OCI-LY1 (cell line): ENCODE results near the gene TRIM43B.
"Not testable (repeated sequence)": the region's sequence is repeated elsewhere in the genome, so short reads cannot be mapped to it uniquely, and the experiment has no call there.

Experiments used
- H2AFZ ChIP-seq: fragments of 200-600 bp; sonication (generic), shearing (Covaris generic); 2 replicates; pipeline ENCODE4 v1.6.0; 2014; ENCODE audit warnings: antibody characterized with exemption, mild to moderate bottlenecking, low read length
- H3F3A ChIP-seq: fragments of 200-600 bp; sonication (generic), shearing (Covaris generic); 2 replicates; pipeline ENCODE4 v1.6.0; 2014; ENCODE audit warnings: mild to moderate bottlenecking, antibody characterized with exemption, low read length, moderate library complexity; ENCODE audit not compliant: insufficient read depth
- H3K27ac ChIP-seq: fragments of 200-600 bp; sonication (generic); 2 replicates; pipeline ENCODE4 v1.5.1; 2014; ENCODE audit warnings: low read length, mixed run types, mild to moderate bottlenecking, low read depth; ENCODE audit not compliant: poor library complexity, severe bottlenecking
- H3K27me3 ChIP-seq: fragments of 200-600 bp; sonication (generic); 2 replicates; pipeline ENCODE4 v1.6.0; 2014; ENCODE audit warnings: antibody characterized with exemption, mild to moderate bottlenecking, low read length, moderate library complexity; ENCODE audit not compliant: insufficient read depth
- H3K36me3 ChIP-seq: fragments of 200-600 bp; sonication (generic); 2 replicates; pipeline ENCODE4 v1.6.1; 2014; ENCODE audit warnings: mild to moderate bottlenecking, antibody characterized with exemption, low read length, moderate library complexity, mixed read lengths; ENCODE audit not compliant: insufficient read depth
- H3K4me1 ChIP-seq: fragments of 200-600 bp; sonication (generic); 2 replicates; pipeline ENCODE4 v1.5.1; 2014; ENCODE audit warnings: mild to moderate bottlenecking, low read length, moderate library complexity; ENCODE audit not compliant: insufficient read depth, severe bottlenecking
- H3K4me2 ChIP-seq: fragments of 200-600 bp; sonication (generic), shearing (Covaris generic); 2 replicates; pipeline ENCODE4 v1.6.1; 2014; ENCODE audit warnings: low read length
- H3K4me3 ChIP-seq: fragments of 200-600 bp; sonication (generic); 2 replicates; pipeline ENCODE4 v1.5.1; 2014; ENCODE audit warnings: low read length, low read depth, mild to moderate bottlenecking, mixed read lengths; ENCODE audit not compliant: poor library complexity, severe bottlenecking
- H3K79me2 ChIP-seq: fragments of 200-600 bp; shearing (Covaris generic); 2 replicates; pipeline ENCODE4 v1.6.1; 2016; ENCODE audit warnings: mixed run types, low read length, mixed read lengths; ENCODE audit not compliant: insufficient read depth
- H3K9ac ChIP-seq: fragments of 200-600 bp; sonication (generic), shearing (Covaris generic); 2 replicates; pipeline ENCODE4 v1.6.1; 2014; ENCODE audit warnings: mild to moderate bottlenecking, low read length, mixed read lengths
- H3K9me2 ChIP-seq: fragments of 200-600 bp; sonication (generic), shearing (Covaris generic); 2 replicates; pipeline ENCODE4 v1.6.1; 2014; ENCODE audit warnings: low read depth, mild to moderate bottlenecking, low read length, mixed read lengths
- H3K9me3 ChIP-seq: fragments of 200-600 bp; shearing (Covaris generic); 2 replicates; pipeline ENCODE4 v1.6.1; 2014; ENCODE audit warnings: low read length, mixed read lengths
- H4K20me1 ChIP-seq: fragments of 200-600 bp; sonication (generic), shearing (Covaris generic); 2 replicates; pipeline ENCODE4 v1.6.0; 2016; ENCODE audit warnings: mild to moderate bottlenecking, low read length; ENCODE audit not compliant: insufficient read depth
- EZH2 ChIP-seq: fragments of 200-600 bp; sonication (generic), shearing (Covaris generic); IDR thresholded peaks from 2 replicates; pipeline ENCODE4 v1.8.0; 2017; ENCODE audit warnings: borderline replicate concordance, mixed run types, mild to moderate bottlenecking, antibody characterized with exemption, low read length, moderate library complexity, mixed read lengths
- TF ChIP-seq, protein P1 (sequence below): fragments of 200-600 bp; sonication (generic), shearing (Covaris generic); IDR thresholded peaks from 2 replicates; pipeline ENCODE4 v1.5.1; 2017; ENCODE audit warnings: mild to moderate bottlenecking, antibody characterized with exemption, low read length, moderate library complexity, mixed read lengths

The TRIM43B gene

DNA sequence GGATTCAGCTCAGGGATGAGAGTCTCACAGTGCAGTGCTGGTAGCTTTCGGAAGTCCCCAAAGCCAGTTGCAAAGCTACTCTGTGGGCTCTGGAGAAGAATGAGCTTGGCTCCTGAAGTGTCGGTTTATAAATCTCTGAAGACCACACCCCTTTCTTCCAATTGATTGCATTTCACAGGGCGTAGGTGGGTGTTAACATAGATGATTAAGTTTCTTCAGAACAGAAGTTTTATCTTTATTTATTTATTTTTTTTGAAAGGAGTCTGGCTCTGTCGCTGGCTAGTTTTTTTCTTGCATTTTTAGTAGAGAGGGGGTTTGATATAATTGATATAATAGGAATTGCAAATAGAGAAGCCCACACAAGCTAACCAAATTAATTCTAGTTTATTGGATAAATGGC is at the start of gene TRIM43B:
TSS of gene TRIM43B (minus strand) at position 101 of the 400 bp plus-strand sequence. CDS start 2,040 bp downstream, outside the sequence.
- not testable (repeated sequence) for H3K27ac ChIP-seq, H3K4me2 ChIP-seq, H3K9ac ChIP-seq, H2AFZ ChIP-seq, H3K9me2 ChIP-seq, H3F3A ChIP-seq, H3K79me2 ChIP-seq, H3K36me3 ChIP-seq, H3K9me3 ChIP-seq, H3K27me3 ChIP-seq, H3K4me3 ChIP-seq, H3K4me1 ChIP-seq, H4K20me1 ChIP-seq

DNA sequence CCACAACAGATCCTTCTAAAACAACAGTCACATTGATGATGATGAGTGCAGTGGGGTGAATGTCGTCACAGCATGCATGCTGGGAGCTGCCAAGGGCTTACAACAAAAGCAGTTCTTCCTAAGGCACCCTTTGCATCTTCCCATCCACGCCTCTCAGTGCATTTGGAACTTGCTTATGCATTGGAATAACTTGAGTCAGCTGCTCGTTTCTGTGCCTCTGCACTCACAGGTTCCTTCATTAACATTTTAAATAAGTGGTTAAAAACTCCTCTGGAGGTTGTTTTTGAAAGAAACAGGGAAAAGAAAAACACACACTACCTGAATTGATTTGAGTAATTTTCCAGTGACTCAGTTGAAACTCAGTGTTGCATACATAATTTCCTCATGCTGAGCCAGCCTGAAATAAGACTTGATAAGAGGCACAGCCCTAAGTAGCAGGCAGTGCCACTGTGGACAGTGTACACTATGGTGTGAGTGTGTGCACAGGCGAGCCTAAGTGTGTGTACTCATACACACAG is 46.8 kb upstream of the TRIM43B start:
- Histone ChIP-seq H3K4me2 (no peak overlapping the region), H3F3A (no peaks in the 10 kb centered on the region), H3K4me3 (no peak overlapping the region), H2AFZ (no peak overlapping the region), H3K9me3 (no peaks in the 10 kb centered on the region), H3K79me2 (no peaks in the 10 kb centered on the region), H3K9ac (no peak overlapping the region), H4K20me1 (no peaks in the 10 kb centered on the region), H3K4me1 (no peaks in the 10 kb centered on the region), H3K36me3 (no peaks in the 10 kb centered on the region), H3K27ac (no peak overlapping the region), H3K9me2 (no peaks in the 10 kb centered on the region), H3K27me3 (no peaks in the 10 kb centered on the region)
- TF ChIP-seq, protein P1, sequence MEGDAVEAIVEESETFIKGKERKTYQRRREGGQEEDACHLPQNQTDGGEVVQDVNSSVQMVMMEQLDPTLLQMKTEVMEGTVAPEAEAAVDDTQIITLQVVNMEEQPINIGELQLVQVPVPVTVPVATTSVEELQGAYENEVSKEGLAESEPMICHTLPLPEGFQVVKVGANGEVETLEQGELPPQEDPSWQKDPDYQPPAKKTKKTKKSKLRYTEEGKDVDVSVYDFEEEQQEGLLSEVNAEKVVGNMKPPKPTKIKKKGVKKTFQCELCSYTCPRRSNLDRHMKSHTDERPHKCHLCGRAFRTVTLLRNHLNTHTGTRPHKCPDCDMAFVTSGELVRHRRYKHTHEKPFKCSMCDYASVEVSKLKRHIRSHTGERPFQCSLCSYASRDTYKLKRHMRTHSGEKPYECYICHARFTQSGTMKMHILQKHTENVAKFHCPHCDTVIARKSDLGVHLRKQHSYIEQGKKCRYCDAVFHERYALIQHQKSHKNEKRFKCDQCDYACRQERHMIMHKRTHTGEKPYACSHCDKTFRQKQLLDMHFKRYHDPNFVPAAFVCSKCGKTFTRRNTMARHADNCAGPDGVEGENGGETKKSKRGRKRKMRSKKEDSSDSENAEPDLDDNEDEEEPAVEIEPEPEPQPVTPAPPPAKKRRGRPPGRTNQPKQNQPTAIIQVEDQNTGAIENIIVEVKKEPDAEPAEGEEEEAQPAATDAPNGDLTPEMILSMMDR: no peak
- no peak for TF ChIP-seq EZH2

DNA sequence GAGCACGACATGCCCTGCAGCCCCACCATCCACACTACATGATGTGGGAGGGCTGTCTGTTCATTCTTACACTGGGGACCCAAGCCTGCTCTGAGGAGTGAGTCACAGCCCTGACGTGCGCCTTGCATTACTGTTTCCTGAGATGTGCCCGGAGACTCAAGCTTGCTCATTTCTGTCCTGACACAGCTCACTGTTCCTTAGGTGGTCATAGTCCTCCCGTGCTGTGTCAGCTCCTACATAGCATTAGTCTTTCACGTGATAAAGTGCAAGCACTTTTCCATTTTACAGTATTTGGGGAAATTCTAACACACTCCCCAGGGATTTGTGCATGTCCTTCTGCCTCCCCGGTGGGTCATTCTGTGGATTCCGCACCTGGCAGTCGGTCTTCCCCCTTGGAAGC is 46.2 kb upstream of the TRIM43B start:
- no peaks in the 10 kb centered on the region for H3K9me2 ChIP-seq
- H4K20me1 ChIP-seq: no peaks in the 10 kb centered on the region
- no peak overlapping the region for H2AFZ ChIP-seq
- no peaks in the 10 kb centered on the region for H3K36me3 ChIP-seq
- no peaks in the 10 kb centered on the region for H3K79me2 ChIP-seq
- H3K4me2 ChIP-seq: no peak overlapping the region
- H3F3A ChIP-seq: no peaks in the 10 kb centered on the region
- H3K27me3 ChIP-seq: no peaks in the 10 kb centered on the region
- H3K27ac ChIP-seq: no peak overlapping the region
- no peak overlapping the region for H3K4me3 ChIP-seq
- H3K9me3 ChIP-seq: no peaks in the 10 kb centered on the region
- no peak overlapping the region for H3K9ac ChIP-seq
- no peak for TF ChIP-seq EZH2
- TF ChIP-seq, protein P1: no peak
- no peaks in the 10 kb centered on the region for H3K4me1 ChIP-seq
